MM.1S (cell line): ENCODE measurements around the gene ZKSCAN3.

Experiments
- DNase-seq: peaks from one replicate; pipeline ENCODE4 v3.0.0-alpha.2; 2015
- H2AFZ ChIP-seq: fragments of 300-600 bp; sonication (generic); 2 replicates; pipeline ENCODE4 v1.6.0; 2016; ENCODE audit warnings: antibody characterized with exemption, low read length
- H3F3A ChIP-seq: fragments of 300-600 bp; sonication (generic); 2 replicates; pipeline ENCODE4 v1.6.1; 2016; ENCODE audit warnings: mild to moderate bottlenecking, antibody characterized with exemption, low read length, moderate library complexity, mixed read lengths; ENCODE audit not compliant: insufficient read depth
- H3K27ac ChIP-seq: fragments of 300-600 bp; sonication (generic); 2 replicates; pipeline ENCODE4 v1.5.1; 2016; ENCODE audit warnings: mild to moderate bottlenecking, low read length
- H3K27me3 ChIP-seq: fragments of 300-600 bp; sonication (generic); replicated peaks from 2 replicates; pipeline ENCODE4 v1.6.0; 2016; ENCODE audit warnings: low read length; ENCODE audit not compliant: insufficient read depth
- H3K36me3 ChIP-seq: fragments of 300-600 bp; sonication (generic); replicated peaks from 2 replicates; pipeline ENCODE4 v1.6.1; 2016; ENCODE audit warnings: mild to moderate bottlenecking, low read length, mixed read lengths; ENCODE audit not compliant: insufficient read depth
- H3K4me1 ChIP-seq: fragments of 300-600 bp; sonication (generic); 2 replicates; pipeline ENCODE4 v1.6.1; 2016; ENCODE audit warnings: low read length, mixed read lengths
- H3K4me2 ChIP-seq: fragments of 300-600 bp; sonication (generic); 2 replicates; pipeline ENCODE4 v1.6.0; 2016; ENCODE audit warnings: low read depth, low read length
- H3K4me3 ChIP-seq: fragments of 300-600 bp; sonication (generic); 2 replicates; pipeline ENCODE4 v1.5.1; 2016; ENCODE audit warnings: low read length, mixed read lengths
- H3K79me2 ChIP-seq: fragments of 300-600 bp; sonication (generic); 2 replicates; pipeline ENCODE4 v1.6.1; 2016; ENCODE audit warnings: mixed run types, low read length, mixed read lengths
- H3K9ac ChIP-seq: fragments of 300-600 bp; sonication (generic); 2 replicates; pipeline ENCODE4 v1.6.1; 2016; ENCODE audit warnings: low read length, mixed read lengths
- H3K9me2 ChIP-seq: fragments of 300-600 bp; sonication (generic); replicated peaks from 2 replicates; pipeline ENCODE4 v1.6.1; 2016; ENCODE audit warnings: mild to moderate bottlenecking, low read length, mixed read lengths; ENCODE audit not compliant: insufficient read depth
- H3K9me3 ChIP-seq: fragments of 300-600 bp; sonication (generic); replicated peaks from 2 replicates; pipeline ENCODE4 v1.6.1; 2016; ENCODE audit warnings: mild to moderate bottlenecking, low read length, mixed read lengths; ENCODE audit not compliant: insufficient read depth
- H4K20me1 ChIP-seq: fragments of 300-600 bp; sonication (generic); 2 replicates; pipeline ENCODE4 v1.6.1; 2016; ENCODE audit warnings: mild to moderate bottlenecking, low read length, moderate library complexity, mixed read lengths; ENCODE audit not compliant: insufficient read depth
- EZH2 ChIP-seq: fragments of 300-600 bp; sonication (generic); optimal IDR thresholded peaks from 2 replicates; pipeline ENCODE3; 2017; ENCODE audit warnings: low read depth, mild to moderate bottlenecking, antibody characterized with exemption, low read length, mixed read lengths
- EZH2phosphoT487 ChIP-seq: fragments of 300-600 bp; sonication (generic); IDR thresholded peaks from 2 replicates; pipeline ENCODE4 v1.6.1; 2018; ENCODE audit warnings: antibody characterized with exemption, low read length
- TF ChIP-seq, protein P1 (sequence below): fragments of 300-600 bp; sonication (generic); IDR thresholded peaks from 2 replicates; pipeline ENCODE4 v1.5.1; 2016; ENCODE audit warnings: antibody characterized with exemption, low read length, mixed read lengths

ZKSCAN3 gene

GRCh38 chr6:28351493-28351925, 1.8 kb downstream of the ZKSCAN3 start:
- Histone ChIP-seq H3K36me3 (no peaks in the 10 kb centered on the region), H3K27me3 (peaks cover 4% of the 10 kb centered on the region; the same call in 1 of the 2 replicates), H3K9ac (no peak overlapping the region), H2AFZ (no peak overlapping the region), H3F3A (no peaks in the 10 kb centered on the region), H4K20me1 (no peaks in the 10 kb centered on the region), H3K4me3 (no peak overlapping the region), H3K27ac (no peak overlapping the region), H3K9me3 (no peaks in the 10 kb centered on the region), H3K4me2 (no peak overlapping the region), H3K4me1 (peaks cover 3% of the 10 kb centered on the region; the same call in 1 of the 2 replicates), H3K79me2 (peaks cover 14% of the 10 kb centered on the region), H3K9me2 (no peaks in the 10 kb centered on the region)
- TF ChIP-seq, protein P1, sequence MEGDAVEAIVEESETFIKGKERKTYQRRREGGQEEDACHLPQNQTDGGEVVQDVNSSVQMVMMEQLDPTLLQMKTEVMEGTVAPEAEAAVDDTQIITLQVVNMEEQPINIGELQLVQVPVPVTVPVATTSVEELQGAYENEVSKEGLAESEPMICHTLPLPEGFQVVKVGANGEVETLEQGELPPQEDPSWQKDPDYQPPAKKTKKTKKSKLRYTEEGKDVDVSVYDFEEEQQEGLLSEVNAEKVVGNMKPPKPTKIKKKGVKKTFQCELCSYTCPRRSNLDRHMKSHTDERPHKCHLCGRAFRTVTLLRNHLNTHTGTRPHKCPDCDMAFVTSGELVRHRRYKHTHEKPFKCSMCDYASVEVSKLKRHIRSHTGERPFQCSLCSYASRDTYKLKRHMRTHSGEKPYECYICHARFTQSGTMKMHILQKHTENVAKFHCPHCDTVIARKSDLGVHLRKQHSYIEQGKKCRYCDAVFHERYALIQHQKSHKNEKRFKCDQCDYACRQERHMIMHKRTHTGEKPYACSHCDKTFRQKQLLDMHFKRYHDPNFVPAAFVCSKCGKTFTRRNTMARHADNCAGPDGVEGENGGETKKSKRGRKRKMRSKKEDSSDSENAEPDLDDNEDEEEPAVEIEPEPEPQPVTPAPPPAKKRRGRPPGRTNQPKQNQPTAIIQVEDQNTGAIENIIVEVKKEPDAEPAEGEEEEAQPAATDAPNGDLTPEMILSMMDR = no peak
- TF ChIP-seq EZH2phosphoT487 (no peak), EZH2 (no peak)
- no peak for DNase-seq

DNA sequence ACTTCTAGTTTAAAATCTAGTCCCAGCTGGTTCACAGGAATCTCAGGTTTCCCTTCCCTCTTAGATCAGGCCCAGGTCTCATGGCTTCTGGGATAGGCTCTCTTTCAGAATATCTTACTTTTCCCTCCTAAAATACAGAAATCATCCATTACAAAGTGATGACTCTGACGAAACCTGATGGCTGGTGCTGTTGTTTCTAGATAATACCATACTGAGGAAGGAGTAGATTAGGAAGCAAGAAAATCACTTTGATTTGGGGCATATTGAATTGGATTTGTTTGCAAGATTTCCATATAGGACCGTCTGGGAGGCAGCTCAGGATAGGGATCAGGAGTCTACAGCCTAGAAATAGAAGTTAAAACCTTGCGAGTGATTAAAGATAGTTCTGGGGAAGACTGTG, 3.6 kb downstream of the ZKSCAN3 start:
- no peak overlapping the region for H3K4me2 ChIP-seq
- no peak overlapping the region for H2AFZ ChIP-seq
- H3K4me3 ChIP-seq = no peak overlapping the region

DNA sequence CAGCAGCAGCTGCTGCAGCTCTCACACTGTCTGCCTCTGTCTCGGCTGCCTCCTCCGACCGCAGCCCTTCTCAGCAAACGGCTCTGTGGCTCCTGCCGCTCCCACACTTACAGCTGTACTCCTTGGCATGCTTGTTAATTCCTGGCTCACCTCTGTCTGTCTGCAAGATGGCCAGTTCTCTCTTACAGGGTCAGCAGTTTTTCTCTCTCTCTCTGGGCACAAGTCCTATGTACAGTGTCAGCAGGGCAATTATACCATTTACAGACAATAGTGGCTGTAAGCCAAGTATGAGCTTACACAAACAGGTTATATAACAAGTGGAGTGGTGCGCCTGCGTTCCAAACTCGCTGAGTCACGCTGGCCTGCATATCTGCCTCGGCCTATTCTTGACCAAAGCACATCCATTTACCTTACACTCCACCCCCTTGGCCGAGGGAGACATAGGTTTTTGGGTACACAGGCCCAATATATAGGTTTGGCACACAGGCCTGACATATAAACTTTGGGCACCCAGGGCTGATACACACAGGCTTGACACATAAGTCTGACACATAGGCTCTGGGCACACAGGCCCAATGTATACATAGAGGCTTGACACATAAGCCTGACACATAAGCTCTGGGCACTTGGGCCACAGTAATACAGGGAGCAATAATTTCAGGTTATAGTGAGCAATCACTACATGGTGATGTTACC, 4.4 kb downstream of the ZKSCAN3 start:
- Histone ChIP-seq H3K9ac (no peak overlapping the region), H3K4me1 (peaks cover 3% of the 10 kb centered on the region; the same call in 1 of the 2 replicates), H3K36me3 (no peaks in the 10 kb centered on the region), H3K9me3 (no peaks in the 10 kb centered on the region), H3K4me2 (no peak overlapping the region), H3K27ac (no peak overlapping the region), H3F3A (no peaks in the 10 kb centered on the region), H3K9me2 (no peaks in the 10 kb centered on the region), H4K20me1 (no peaks in the 10 kb centered on the region), H3K4me3 (no peak overlapping the region), H3K27me3 (no peaks in the 10 kb centered on the region), H3K79me2 (peaks cover 14% of the 10 kb centered on the region), H2AFZ (no peak overlapping the region)
- no peak for TF ChIP-seq EZH2phosphoT487
- TF ChIP-seq EZH2 = no peak
- TF ChIP-seq, protein P1 = no peak
- no peak for DNase-seq

More for the DNA sequence above, 3.6 kb downstream of the ZKSCAN3 start:
- H3K27me3 ChIP-seq = no peaks in the 10 kb centered on the region
- no peaks in the 10 kb centered on the region for H3K36me3 ChIP-seq
- H3K9ac ChIP-seq = no peak overlapping the region
- no peaks in the 10 kb centered on the region for H4K20me1 ChIP-seq
- H3K4me1 ChIP-seq = peaks cover 3% of the 10 kb centered on the region; the same call in 1 of the 2 replicates
- no peaks in the 10 kb centered on the region for H3K9me3 ChIP-seq
- TF ChIP-seq, protein P1 = no peak
- TF ChIP-seq EZH2phosphoT487 (no peak), EZH2 (no peak)
- H3F3A ChIP-seq = no peaks in the 10 kb centered on the region
- peaks cover 14% of the 10 kb centered on the region for H3K79me2 ChIP-seq
- H3K27ac ChIP-seq = no peak overlapping the region
- no peaks in the 10 kb centered on the region for H3K9me2 ChIP-seq
- DNase-seq = no peak
